MM.1S (cell line): Measurements from ENCODE around the gene MIS12.

Source experiments
- DNase-seq: peaks from one replicate; pipeline ENCODE4 v3.0.0-alpha.2; 2015
- H2AFZ ChIP-seq: fragments of 300-600 bp; sonication (generic); 2 replicates; pipeline ENCODE4 v1.6.0; 2016; ENCODE audit warnings: antibody characterized with exemption, low read length
- H3F3A ChIP-seq: fragments of 300-600 bp; sonication (generic); 2 replicates; pipeline ENCODE4 v1.6.1; 2016; ENCODE audit warnings: mild to moderate bottlenecking, antibody characterized with exemption, low read length, moderate library complexity, mixed read lengths; ENCODE audit not compliant: insufficient read depth
- H3K27ac ChIP-seq: fragments of 300-600 bp; sonication (generic); 2 replicates; pipeline ENCODE4 v1.5.1; 2016; ENCODE audit warnings: mild to moderate bottlenecking, low read length
- H3K27me3 ChIP-seq: fragments of 300-600 bp; sonication (generic); replicated peaks from 2 replicates; pipeline ENCODE4 v1.6.0; 2016; ENCODE audit warnings: low read length; ENCODE audit not compliant: insufficient read depth
- H3K36me3 ChIP-seq: fragments of 300-600 bp; sonication (generic); replicated peaks from 2 replicates; pipeline ENCODE4 v1.6.1; 2016; ENCODE audit warnings: mild to moderate bottlenecking, low read length, mixed read lengths; ENCODE audit not compliant: insufficient read depth
- H3K4me1 ChIP-seq: fragments of 300-600 bp; sonication (generic); 2 replicates; pipeline ENCODE4 v1.6.1; 2016; ENCODE audit warnings: low read length, mixed read lengths
- H3K4me2 ChIP-seq: fragments of 300-600 bp; sonication (generic); 2 replicates; pipeline ENCODE4 v1.6.0; 2016; ENCODE audit warnings: low read depth, low read length
- H3K4me3 ChIP-seq: fragments of 300-600 bp; sonication (generic); 2 replicates; pipeline ENCODE4 v1.5.1; 2016; ENCODE audit warnings: low read length, mixed read lengths
- H3K79me2 ChIP-seq: fragments of 300-600 bp; sonication (generic); 2 replicates; pipeline ENCODE4 v1.6.1; 2016; ENCODE audit warnings: mixed run types, low read length, mixed read lengths
- H3K9ac ChIP-seq: fragments of 300-600 bp; sonication (generic); 2 replicates; pipeline ENCODE4 v1.6.1; 2016; ENCODE audit warnings: low read length, mixed read lengths
- H3K9me2 ChIP-seq: fragments of 300-600 bp; sonication (generic); replicated peaks from 2 replicates; pipeline ENCODE4 v1.6.1; 2016; ENCODE audit warnings: mild to moderate bottlenecking, low read length, mixed read lengths; ENCODE audit not compliant: insufficient read depth
- H3K9me3 ChIP-seq: fragments of 300-600 bp; sonication (generic); replicated peaks from 2 replicates; pipeline ENCODE4 v1.6.1; 2016; ENCODE audit warnings: mild to moderate bottlenecking, low read length, mixed read lengths; ENCODE audit not compliant: insufficient read depth
- H4K20me1 ChIP-seq: fragments of 300-600 bp; sonication (generic); 2 replicates; pipeline ENCODE4 v1.6.1; 2016; ENCODE audit warnings: mild to moderate bottlenecking, low read length, moderate library complexity, mixed read lengths; ENCODE audit not compliant: insufficient read depth
- EZH2 ChIP-seq: fragments of 300-600 bp; sonication (generic); optimal IDR thresholded peaks from 2 replicates; pipeline ENCODE3; 2017; ENCODE audit warnings: low read depth, mild to moderate bottlenecking, antibody characterized with exemption, low read length, mixed read lengths
- EZH2phosphoT487 ChIP-seq: fragments of 300-600 bp; sonication (generic); IDR thresholded peaks from 2 replicates; pipeline ENCODE4 v1.6.1; 2018; ENCODE audit warnings: antibody characterized with exemption, low read length
- TF ChIP-seq, protein P1 (sequence below): fragments of 300-600 bp; sonication (generic); IDR thresholded peaks from 2 replicates; pipeline ENCODE4 v1.5.1; 2016; ENCODE audit warnings: antibody characterized with exemption, low read length, mixed read lengths

Gene MIS12

DNA sequence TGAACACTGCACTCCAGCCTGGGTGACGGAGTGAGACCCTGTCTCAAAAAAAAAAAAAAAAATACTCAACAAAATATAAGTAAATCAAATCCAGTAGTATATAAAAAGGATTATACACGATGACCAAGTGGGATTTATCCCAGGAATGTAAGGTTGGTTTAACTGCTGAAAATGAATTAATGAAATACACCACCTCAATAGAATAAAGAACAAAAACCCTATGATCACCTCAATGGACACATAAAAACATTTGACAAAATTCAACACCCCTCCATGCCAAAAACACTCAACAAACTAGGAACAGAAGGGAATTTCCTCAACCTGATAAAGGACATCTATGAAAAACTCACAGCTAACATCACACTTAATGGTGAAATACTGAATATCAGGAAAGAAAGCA, 6.6 kb downstream of the MIS12 start:
- H3K4me1 ChIP-seq, result peaks cover 4% of the 10 kb centered on the region; the same call in 1 of the 2 replicates
- H3K27me3 ChIP-seq, result no peaks in the 10 kb centered on the region
- peaks cover 3% of the 10 kb centered on the region; the same call in 1 of the 2 replicates for H4K20me1 ChIP-seq
- H3K27ac ChIP-seq, result no peak overlapping the region
- H3F3A ChIP-seq, result no peaks in the 10 kb centered on the region
- H3K9me3 ChIP-seq, result no peaks in the 10 kb centered on the region
- peaks cover 22% of the 10 kb centered on the region; the same call in 1 of the 2 replicates for H3K36me3 ChIP-seq
- no peak overlapping the region for H2AFZ ChIP-seq
- peaks cover 20% of the 10 kb centered on the region for H3K79me2 ChIP-seq
- H3K9me2 ChIP-seq, result no peaks in the 10 kb centered on the region
- DNase-seq, result no peak
- no peak for TF ChIP-seq EZH2phosphoT487
- no peak for TF ChIP-seq EZH2
- TF ChIP-seq, protein P1, sequence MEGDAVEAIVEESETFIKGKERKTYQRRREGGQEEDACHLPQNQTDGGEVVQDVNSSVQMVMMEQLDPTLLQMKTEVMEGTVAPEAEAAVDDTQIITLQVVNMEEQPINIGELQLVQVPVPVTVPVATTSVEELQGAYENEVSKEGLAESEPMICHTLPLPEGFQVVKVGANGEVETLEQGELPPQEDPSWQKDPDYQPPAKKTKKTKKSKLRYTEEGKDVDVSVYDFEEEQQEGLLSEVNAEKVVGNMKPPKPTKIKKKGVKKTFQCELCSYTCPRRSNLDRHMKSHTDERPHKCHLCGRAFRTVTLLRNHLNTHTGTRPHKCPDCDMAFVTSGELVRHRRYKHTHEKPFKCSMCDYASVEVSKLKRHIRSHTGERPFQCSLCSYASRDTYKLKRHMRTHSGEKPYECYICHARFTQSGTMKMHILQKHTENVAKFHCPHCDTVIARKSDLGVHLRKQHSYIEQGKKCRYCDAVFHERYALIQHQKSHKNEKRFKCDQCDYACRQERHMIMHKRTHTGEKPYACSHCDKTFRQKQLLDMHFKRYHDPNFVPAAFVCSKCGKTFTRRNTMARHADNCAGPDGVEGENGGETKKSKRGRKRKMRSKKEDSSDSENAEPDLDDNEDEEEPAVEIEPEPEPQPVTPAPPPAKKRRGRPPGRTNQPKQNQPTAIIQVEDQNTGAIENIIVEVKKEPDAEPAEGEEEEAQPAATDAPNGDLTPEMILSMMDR, result no peak
- no peak overlapping the region for H3K4me3 ChIP-seq
- no peak overlapping the region for H3K4me2 ChIP-seq
- H3K9ac ChIP-seq, result no peak overlapping the region

DNA sequence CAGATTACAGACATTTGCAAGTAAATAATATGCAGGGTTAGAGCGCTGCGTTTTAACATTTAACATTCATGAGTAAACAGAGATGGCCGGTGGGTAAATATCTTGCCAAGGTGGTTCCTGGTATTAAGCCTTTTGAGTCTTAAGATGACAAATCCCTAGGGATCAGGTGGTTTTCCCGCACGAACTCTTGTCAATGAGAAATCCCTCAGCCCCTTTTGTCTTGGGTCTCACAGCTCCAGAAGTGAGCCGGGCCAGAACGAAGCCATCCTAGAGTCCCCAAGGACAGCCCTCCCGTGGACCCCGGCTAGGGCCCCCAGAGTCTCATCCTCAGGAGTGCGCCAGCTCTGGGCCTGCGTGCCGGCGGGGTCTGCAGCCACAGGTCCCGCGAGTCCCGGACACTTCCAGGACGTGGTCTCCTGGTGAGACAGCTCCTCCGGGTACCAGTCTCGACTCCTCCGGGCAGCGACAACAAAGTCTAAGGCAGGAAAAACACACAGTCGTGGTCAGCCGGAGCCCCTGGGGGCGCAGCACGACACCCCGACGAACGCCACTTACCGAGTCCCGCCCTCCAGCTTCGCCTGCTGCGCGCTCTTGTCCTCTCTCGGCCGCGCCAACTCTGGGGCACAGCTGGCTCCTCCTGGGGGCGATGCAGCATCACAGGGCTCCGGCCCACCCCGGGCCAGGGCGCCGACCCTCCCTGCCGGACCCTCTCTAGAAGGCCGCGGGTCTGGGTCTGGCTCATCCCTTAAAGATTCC, 13.3 kb downstream of the MIS12 start:
- H3K4me3 ChIP-seq, result no peak overlapping the region

DNA sequence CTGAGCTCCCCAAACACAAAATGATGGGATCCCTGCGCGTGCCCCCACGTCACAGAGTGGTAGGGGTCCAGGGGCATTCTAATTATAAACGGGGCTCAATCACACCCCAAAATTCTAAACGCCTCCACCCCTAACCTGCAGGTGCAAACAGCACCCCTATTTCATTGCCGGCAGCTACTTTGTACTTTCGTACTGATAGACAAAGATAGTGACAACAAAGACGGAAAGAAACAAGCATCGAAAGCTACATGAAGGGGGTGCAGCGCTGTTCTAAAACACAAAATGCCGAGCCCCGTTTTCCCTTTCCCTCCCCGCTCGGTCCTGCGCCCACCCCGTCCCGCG, 13.9 kb downstream of the MIS12 start:
- 0 out of 2 replicates have a peak overlapping the region, but pooled peaks have one; percentile 48 for H2AFZ ChIP-seq
- no peak overlapping the region for H3K9ac ChIP-seq

More for the DNA sequence above, 13.3 kb downstream of the MIS12 start:
- H3K27ac ChIP-seq, result no peak overlapping the region
- no peaks in the 10 kb centered on the region for H3K9me3 ChIP-seq
- no peaks in the 10 kb centered on the region for H3K9me2 ChIP-seq
- H3F3A ChIP-seq, result 0 out of 2 replicates have a peak, but pooled peaks cover 7% of the 10 kb centered on the region
- H3K4me1 ChIP-seq, result 0 out of 2 replicates have a peak, but pooled peaks cover 5% of the 10 kb centered on the region
- no peak overlapping the region for H3K9ac ChIP-seq
- peak overlapping the region; percentile 81; the same call in 1 of the 2 replicates for H3K4me2 ChIP-seq
- no peak for DNase-seq
- TF ChIP-seq EZH2 (no peak), EZH2phosphoT487 (no peak)
- TF ChIP-seq, protein P1, result no peak
- no peaks in the 10 kb centered on the region for H3K27me3 ChIP-seq
- no peaks in the 10 kb centered on the region for H3K79me2 ChIP-seq
- no peaks in the 10 kb centered on the region for H3K36me3 ChIP-seq
- H4K20me1 ChIP-seq, result no peaks in the 10 kb centered on the region
- H2AFZ ChIP-seq, result no peak overlapping the region

More for the DNA sequence above, 13.9 kb downstream of the MIS12 start:
- Histone ChIP-seq H3K4me1 (0 out of 2 replicates have a peak, but pooled peaks cover 5% of the 10 kb centered on the region), H3K4me2 (peak overlapping the region; percentile 81), H3K4me3 (peak overlapping the region; percentile 53; the same call in 1 of the 2 replicates), H3K79me2 (no peaks in the 10 kb centered on the region), H3K9me2 (no peaks in the 10 kb centered on the region), H3K27ac (no peak overlapping the region), H4K20me1 (no peaks in the 10 kb centered on the region), H3K9me3 (no peaks in the 10 kb centered on the region), H3K36me3 (no peaks in the 10 kb centered on the region), H3K27me3 (no peaks in the 10 kb centered on the region), H3F3A (0 out of 2 replicates have a peak, but pooled peaks cover 7% of the 10 kb centered on the region)
- TF ChIP-seq EZH2phosphoT487, result no peak
- no peak for TF ChIP-seq EZH2
- TF ChIP-seq, protein P1, result no peak
- DNase-seq, result no peak
